ENCODE results near the gene RPL13.

Gene RPL13

DNA sequence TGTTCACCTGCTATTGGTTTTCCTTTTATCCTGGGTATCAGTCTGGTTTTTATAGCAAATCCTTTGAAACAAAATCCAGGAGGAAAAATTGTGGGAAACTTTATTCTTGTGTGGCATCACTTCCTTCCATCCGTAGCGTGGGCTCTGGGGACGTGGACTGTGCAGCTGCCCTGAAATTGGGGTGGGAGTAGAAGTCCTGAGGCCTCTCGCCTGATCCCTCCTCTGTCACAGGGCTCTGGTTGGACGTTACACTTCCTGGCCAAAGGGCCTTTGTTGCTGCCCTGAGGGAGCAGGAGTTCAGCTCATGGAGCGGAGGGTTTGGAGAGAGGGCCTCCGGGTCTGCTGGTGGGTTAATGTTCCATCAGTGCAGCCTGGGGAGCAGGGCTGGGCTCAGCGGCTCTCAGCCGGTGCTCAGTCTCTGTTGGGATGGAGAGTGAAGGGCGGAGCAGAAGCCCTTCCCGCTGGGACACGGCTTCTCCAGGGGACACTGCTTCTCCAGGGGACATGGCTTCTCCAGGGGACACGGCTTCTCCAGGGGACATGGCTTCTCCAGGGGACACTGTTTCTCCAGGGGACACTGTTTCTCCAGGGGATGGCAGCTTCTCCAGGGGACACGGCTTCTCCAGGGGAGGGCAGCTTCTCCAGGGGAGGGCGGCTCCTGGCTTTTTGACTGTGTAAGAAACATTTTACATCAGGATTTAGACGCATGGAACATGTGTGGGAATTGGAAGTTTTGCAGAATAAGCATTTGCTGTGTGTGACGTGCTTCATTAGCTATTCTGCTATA lies 15.2 kb upstream of the RPL13 start:
- no peak for DNase-seq (ENCODE audit: low spot score)

DNA sequence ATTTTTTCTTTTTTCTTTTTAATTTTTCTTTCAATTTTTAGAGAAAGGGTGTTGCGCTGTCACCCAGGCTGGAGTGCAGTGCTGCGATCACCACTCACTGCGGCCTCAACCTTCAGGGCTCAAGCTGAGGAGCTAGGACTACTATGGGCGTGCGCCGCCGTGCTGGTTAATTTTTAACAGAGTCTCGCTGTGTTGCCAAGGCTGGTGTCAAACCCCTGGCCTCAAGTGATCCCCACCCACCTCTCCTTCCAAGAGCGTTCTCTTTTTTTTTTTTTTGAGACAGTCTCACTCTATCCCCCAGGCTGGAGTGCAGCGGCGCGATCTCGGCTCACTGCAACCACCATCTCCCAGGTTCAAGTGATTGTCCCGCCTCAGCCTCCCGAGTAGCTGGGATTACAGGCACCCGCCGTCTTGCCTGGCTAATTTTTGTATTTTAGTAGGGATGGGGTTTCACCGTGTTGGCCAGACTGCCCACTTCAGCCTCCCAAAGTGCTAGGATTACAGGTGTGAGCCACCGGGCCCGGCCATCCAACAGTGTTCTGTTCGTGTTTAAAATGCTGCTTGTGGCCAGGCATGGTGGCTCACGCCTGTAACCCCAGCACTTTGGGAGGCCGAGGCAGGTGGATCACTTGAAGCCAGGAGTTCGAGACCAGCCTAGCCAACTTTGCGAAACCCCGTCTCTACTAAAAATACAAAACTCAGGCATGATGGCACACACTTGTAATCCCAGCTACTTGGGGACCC lies 14.5 kb upstream of the RPL13 start:
- no peak for DNase-seq (ENCODE audit: low spot score)

DNA sequence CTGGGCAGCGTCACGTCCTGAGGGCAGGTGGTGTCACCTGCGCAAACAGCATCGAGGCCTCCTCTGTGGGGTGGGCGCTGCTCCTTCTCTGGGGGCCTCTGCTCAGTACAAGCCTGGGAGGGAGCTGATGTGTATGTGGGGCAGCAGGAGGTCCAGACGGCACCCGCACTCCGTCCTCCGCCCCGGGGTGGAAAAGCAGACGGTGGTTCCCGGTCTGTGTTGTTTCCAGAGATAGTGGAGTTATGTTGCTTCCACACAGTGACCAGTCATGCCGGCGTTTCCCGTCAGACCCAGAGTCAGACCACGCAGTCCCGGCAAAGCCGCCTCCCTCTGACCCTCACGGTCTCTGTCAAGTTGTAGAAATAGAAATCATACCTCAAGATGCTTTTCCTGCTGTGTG lies 13.7 kb upstream of the RPL13 start:
- DNase-seq (ENCODE audit: low spot score): no peak

DNA sequence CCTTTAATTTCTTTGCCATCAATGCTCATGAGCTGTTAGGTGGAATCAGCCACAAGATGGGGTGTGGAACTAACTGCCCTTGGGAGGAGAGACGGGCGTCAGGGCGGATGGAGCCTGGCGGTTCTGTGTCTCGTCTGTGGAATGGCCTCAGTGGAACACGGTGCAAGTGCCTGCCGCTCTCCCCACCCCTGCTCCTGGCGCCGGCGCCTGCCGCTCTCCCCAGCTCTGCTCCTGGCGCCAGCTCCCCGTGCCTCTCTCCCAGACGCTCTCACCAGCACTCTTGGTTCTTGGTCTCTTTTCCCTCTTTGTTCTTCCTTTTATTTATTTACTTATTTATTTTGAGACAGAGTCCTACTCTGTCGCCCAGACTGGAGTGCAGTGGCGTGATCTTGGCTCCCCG lies 13.2 kb upstream of the RPL13 start:
- no peak for DNase-seq (ENCODE audit: low spot score)

DNA sequence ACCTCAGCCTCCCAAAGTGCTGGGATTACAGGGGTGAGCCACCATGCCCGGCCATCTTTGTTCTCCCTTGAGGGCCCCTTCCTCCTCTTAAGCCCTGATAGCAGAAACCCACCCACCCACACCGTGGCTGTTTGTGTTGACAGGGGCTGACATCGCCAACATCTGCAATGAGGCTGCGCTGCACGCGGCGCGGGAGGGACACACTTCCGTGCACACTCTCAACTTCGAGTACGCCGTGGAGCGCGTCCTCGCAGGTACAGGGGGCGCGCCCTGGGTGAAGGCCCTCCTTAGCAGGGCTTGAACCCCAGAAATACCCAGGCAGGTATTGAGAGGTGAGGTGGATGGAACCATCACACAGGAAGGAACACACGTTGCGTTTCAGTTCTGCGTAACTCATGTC lies 12.6 kb upstream of the RPL13 start:
- DNase-seq (ENCODE audit: low spot score): no peak

DNA sequence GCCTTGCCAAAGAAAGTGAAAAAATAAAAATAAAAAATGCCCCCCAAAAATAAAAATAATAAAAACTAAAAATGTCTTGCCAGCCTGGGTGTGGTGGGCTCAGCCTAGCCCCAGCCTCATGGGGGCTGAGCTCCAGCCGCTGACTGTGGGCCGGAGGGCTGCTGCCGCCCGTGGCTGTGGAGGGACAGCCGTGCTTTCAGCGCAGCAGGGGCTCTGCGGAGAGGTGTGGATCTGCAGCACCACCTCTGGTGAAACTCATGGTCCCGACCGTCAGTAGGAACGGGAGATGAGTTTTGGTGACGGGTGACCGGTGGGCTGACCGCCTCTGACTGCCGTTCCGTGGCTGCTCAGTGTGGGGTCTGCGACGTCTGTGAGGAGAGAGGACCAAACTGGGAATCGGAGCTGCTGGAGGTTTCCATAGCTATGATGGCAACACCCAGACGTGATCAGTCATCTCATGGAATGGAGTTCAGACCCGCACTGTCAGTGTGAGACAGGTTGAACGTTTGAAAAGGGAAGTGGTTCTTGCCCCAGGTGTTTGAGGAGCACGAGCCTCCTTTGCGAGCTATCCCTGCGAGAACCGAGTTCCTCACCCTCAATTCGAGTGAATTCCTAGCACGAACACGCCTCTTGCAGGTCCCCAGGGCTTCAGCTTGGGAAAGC lies 12.0 kb upstream of the RPL13 start:
- DNase-seq (ENCODE audit: low spot score): no peak

DNA sequence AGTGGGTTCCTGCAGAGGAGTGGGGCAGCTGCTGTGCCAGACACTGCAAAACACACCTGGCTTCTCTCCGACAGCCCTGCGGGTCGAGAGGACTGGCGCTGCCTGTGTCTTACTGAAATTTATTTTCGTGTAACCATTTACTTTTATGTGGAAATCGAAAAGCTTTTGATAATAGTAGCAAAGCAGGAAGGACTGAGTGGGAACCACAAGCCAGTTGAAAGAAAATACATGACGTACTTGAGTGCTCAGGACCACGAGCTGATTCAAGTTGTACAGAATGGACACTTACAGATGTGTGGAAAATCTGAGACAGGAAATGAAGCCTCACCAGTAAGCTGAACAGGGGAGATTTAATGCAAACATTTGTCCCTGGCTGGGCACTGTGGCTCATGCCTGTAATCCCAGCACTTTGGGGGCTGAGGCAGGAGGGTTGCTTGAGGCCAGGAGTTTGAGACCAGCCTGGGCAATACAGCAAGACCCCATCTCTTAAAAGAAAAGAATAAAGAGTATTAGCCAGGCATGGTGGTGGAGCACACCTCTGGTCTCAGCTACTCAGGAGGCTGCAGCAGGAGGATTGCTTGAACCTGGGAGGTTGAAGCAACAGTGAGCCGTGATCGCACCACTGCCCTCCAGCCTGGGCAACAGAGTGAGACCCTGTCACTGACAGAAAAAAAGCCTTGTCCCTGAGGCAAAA lies 11.3 kb upstream of the RPL13 start:
- DNase-seq (ENCODE audit: low spot score): no peak

DNA sequence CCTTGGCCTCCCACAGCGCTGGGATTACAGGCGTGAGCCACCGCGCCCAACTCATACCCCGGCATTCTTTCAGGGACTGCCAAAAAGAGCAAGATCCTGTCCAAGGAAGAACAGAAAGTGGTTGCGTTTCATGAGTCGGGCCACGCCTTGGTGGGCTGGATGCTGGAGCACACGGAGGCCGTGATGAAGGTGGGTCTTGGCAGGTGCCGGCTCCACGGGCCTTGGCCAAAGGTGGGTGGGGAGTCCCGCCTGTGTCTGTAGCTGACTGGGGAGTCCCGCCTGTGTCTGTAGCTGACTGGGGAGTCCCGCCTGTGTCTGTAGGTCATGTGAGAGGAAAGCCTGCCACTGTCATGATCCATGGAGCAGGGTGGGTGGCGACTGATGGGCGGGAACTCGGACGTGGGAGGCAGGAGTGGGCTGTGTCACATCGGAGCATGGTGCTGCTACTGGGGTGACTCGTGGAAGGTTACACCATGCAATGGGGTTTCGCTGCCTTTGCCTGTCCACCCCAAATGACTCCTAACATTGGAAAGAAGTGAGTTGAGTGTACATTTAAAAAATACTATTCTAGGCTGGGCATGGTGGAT lies 10.0 kb upstream of the RPL13 start:
- DNase-seq (ENCODE audit: low spot score): no peak

DNA sequence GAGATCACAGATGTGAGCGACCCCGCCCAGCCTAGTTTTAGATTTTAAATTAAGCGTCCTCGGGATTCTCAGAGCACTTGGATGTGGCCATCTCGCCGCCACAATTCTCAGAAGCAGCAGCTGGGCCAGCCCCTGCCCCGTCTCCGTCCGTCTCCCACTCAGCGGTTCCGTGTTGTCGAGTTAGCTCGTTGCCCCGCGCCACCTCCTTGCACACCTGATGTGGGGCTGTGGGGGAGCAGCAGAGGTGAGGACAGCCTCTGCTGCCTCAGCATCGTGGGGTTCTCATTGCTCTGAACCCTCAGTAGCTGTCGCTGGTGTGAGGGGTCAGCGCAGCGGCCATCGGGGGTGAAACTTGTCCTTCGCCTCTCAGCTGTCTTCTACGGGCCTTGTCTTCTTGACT lies 8.2 kb upstream of the RPL13 start:
- DNase-seq (ENCODE audit: low spot score): no peak

DNA sequence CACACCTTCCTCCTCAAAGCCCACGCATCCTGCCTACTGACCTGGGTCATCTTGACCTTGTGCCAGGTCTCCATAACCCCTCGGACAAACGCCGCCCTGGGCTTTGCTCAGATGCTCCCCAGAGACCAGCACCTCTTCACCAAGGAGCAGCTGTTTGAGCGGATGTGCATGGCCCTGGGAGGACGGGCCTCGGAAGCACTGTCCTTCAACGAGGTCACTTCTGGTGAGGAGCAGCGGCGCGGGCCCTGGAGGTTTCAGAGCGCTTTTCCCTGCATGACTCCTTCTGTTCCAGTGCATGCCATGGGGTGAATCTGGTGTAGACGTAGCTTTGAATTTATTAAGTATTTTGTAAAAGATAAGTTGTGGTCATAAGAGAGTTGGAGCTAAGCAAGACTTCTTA lies 7.6 kb upstream of the RPL13 start:
- no peak for DNase-seq (ENCODE audit: low spot score)

DNA sequence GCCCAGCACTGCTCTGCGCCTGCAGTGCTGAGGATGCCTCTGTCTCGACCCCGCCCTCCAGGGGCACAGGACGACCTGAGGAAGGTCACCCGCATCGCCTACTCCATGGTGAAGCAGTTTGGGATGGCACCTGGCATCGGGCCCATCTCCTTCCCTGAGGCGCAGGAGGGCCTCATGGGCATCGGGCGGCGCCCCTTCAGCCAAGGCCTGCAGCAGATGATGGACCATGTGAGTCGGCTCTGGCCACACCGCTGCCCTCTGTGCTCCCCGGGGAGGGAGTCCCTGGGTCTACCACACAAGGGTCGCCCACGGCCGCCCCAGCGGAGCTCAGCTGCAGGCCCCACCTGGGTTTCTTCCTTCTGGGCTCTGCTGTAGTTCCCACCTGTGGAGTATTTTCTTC lies 6.7 kb upstream of the RPL13 start:
- no peak for DNase-seq (ENCODE audit: low spot score)

DNA sequence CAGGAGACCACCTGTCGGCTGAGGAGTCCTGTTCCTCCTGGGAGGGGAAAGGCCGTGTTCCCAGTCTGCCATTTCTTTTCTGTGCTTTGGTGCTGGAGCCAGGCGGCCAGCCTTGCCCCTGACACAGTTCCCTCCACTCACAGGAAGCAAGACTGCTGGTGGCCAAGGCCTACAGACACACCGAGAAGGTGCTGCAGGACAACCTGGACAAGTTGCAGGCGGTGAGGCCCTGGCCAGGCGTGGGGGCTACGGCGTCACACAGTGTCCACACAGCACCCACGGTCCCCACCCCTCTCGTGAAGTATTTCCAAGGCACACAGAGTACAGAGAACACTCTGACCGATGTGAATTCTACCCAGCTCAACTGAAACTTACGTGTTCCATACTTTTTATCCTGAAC lies 6.1 kb upstream of the RPL13 start:
- DNase-seq (ENCODE audit: low spot score): no peak

DNA sequence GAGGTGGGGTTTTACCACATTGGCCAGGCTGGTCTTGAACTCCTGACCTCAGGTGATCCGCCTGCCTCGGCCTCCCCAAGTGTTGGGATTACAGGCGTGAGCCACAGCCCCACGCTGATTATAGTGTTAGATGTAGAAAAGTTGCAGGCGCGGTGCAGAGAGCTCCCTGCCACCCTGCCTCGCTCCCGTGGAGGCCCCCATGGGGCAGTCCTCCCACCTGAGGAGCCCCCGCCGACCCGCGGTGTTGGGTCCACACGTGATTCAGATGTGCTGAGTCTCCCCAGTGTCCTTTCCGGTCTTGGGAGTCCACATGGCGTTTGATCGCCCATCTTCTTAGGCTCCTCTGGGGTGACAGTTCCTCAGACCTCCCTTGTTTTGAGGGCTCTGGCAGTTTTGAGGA lies 5.2 kb upstream of the RPL13 start:
- no peak for DNase-seq (ENCODE audit: low spot score)

DNA sequence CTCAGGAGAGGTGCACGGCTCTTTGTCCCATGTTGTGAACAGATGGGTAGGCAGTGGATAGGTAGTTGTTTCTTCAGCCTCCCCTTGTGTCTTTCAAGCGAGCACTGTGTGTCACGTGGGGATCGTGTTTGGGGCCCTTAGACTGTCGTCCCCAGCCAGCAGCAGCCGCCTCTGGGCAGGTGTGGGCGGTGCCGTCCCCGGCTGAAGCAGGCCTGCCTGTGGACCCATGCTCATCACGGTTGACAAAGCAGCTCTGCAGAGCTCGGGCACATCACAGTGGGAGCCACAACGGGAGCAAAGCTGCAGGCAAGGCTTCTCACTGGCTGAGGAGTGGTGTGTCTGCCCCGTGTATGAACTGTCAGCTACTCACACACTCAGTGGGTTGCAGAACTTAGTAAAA lies 4.7 kb upstream of the RPL13 start:
- no peak for DNase-seq (ENCODE audit: low spot score)

DNA sequence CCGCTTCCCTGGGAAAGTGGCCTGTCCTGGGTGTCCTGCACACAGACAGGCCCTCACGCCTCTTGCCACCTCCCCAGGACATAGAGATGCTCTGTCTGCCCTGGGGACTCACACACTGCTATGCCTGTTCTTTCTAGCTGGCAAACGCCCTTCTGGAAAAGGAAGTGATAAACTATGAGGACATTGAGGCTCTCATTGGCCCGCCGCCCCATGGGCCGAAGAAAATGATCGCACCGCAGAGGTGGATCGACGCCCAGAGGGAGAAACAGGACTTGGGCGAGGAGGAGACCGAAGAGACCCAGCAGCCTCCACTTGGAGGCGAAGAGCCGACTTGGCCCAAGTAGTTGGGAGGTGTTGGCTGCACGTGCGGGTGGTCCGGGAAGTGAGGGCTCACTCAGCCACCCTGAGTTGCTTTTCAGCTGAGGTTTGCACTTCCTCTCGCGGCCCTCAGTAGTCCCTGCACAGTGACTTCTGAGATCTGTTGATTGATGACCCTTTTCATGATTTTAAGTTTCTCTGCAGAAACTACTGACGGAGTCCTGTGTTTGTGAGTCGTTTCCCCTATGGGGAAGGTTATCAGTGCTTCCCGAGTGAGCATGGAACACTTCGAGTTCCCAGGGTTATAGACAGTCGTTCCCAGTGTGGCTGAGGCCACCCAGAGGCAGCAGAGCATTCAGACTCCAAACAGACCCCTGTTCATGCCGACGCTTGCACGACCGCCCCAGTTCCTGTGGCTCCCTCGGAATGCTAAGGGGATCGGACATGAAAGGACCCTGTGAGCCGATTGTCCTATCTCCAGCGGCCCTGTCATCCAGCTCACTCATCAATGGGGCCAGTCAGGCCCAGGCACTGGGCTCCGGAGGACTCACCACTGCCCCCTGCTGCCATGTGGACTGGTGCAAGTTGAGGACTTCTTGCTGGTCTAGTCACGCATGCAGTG lies 3.5 kb upstream of the RPL13 start:
- DNase-seq (ENCODE audit: low spot score): peak; percentile 86

DNA sequence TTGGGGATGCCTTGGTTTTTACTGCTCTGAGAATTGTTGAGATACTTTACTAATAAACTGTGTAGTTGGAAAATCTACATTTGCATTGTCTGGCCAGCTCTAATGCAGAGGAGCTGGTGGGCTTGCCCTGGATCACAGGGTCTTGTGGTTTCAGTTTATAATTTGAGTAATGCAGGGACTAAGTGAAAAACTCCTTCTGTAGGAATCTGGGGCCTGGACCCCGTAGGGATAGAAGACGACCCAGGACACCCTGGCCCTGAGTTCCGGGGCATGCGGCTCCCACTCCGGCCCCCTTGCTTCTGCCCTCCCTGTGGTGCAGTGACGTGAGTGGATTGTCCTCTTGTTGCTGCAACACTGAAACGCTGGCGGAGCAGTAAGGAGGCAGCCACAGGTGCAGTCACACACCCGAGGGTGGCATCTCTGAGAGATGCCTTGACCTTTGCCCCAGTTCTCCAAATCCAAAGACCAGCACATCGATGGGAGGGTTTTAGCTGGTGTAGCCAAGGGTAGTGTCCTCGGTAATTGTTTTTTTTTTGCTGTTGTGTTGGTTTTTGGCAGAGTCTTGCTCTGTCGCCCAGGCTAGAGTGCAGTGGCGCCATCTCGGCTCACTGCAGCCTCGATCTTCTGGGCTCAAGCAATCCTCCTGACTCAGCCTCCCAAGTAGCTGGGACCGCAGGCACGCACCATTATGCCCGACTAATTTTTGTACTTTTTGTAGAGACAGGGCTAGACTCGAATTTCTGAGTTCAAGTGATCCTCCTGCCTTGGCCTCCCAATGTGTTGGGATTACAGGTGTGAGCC lies 2.6 kb upstream of the RPL13 start:
- no peak for DNase-seq (ENCODE audit: low spot score)

DNA sequence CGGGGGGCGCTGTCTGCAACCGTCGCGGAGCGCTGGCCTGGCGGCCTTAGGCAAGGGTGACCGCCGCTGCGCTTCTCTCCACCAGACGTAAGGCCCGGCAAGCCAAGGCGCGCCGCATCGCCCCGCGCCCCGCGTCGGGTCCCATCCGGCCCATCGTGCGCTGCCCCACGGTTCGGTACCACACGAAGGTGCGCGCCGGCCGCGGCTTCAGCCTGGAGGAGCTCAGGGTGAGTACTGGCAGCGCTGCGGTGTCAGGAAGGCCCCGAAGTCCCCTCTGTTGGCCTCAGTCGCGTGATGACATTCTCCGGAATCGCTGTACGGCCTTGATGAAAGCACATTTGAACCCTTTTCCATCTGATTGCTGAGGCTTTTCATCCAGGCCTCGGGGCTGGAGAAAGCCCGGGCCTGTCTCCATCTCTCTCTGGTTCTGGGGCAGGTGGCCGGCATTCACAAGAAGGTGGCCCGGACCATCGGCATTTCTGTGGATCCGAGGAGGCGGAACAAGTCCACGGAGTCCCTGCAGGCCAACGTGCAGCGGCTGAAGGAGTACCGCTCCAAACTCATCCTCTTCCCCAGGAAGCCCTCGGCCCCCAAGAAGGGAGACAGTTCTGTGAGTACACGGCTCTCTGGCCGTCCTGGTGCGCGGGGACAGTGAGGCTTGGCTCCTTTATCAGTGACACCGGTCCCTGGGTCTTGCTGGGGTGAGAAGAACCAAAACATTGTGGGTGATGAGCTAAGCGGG lies 831 bp downstream of the RPL13 start:
- no peak for DNase-seq (ENCODE audit: low spot score)

DNA sequence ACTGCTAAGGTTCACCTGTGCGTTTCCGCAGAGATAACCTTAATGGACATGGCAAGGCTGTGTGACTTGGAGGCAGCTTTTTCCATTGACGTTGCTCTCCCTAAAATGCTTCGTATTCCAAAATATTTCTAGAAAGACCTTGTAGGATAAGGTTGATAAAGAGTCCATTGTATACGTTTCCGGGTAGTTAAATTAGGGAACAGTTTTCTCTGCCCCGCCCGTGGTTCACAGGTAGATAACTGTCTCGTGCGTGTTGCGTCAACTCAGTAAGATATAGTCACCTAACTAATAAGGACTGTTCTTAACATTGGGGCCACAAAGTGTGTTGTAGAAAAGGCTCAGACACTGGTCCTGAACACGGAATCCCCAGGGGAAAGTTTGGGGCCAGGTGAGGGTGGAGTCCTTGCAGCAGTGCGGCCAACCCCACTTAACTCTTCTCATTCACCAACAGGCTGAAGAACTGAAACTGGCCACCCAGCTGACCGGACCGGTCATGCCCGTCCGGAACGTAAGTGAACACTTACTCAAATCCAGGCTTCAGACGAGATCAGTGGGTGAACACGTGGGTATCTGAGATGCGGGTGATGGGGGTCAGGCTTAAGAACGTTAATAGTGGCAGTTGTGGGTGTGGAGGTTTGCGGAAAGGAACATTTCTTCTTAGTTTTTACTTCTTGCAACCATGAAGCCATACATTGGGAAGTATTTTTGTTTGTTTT lies 1.6 kb downstream of the RPL13 start:
- DNase-seq (ENCODE audit: low spot score): no peak

DNA sequence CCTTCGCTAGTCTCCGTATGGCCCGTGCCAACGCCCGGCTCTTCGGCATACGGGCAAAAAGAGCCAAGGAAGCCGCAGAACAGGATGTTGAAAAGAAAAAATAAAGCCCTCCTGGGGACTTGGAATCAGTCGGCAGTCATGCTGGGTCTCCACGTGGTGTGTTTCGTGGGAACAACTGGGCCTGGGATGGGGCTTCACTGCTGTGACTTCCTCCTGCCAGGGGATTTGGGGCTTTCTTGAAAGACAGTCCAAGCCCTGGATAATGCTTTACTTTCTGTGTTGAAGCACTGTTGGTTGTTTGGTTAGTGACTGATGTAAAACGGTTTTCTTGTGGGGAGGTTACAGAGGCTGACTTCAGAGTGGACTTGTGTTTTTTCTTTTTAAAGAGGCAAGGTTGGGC lies 2.5 kb downstream of the RPL13 start:
- DNase-seq (ENCODE audit: low spot score): no peak
